Calu3 (cell line): Measurements from ENCODE around the gene ABCA7. TPM values are rescaled to one million over a fixed set of nuclear protein-coding genes. Genes with fewer than 3 reads are reported as not detected.

Source experiments
- BruUV-seq: library from RNA; stranded (reverse); fragments of 400-500 nt; replicated peaks from 2 replicates; lab custom pipeline; 2021; lab: Mats Ljungman, UMichigan
- CTCF ChIA-PET: fragments of 300-600 bp; sonication (Branson Sonifier 250); formaldehyde crosslinking; loops from one replicate; lab custom pipeline; 2022; ENCODE audit warnings: antibody characterized with exemption; lab: Charles Lee
- DNase-seq: peaks from one replicate; pipeline ENCODE4 v3.0.0; 2022
- H3K27ac Mint-ChIP-seq: one replicate; pipeline ENCODE4 v1.8.0; 2022; ENCODE audit warnings: mixed read lengths; ENCODE audit not compliant: unreplicated experiment
- H3K27me3 Mint-ChIP-seq: one replicate; pipeline ENCODE4 v1.8.0; 2022; ENCODE audit warnings: mixed read lengths; ENCODE audit not compliant: unreplicated experiment
- H3K36me3 Mint-ChIP-seq: one replicate; pipeline ENCODE4 v1.8.0; 2022; ENCODE audit warnings: mild to moderate bottlenecking, moderate library complexity, mixed read lengths; ENCODE audit not compliant: insufficient read depth, unreplicated experiment
- H3K4me1 Mint-ChIP-seq: one replicate; pipeline ENCODE4 v1.8.0; 2022; ENCODE audit warnings: mild to moderate bottlenecking, low read depth, mixed read lengths; ENCODE audit not compliant: unreplicated experiment
- H3K4me3 Mint-ChIP-seq: one replicate; pipeline ENCODE4 v1.8.0; 2022; ENCODE audit warnings: mild to moderate bottlenecking, low read depth, moderate library complexity, mixed read lengths; ENCODE audit not compliant: unreplicated experiment
- H3K9me3 Mint-ChIP-seq: one replicate; pipeline ENCODE4 v1.8.0; 2022; ENCODE audit warnings: low read depth, mixed read lengths; ENCODE audit not compliant: unreplicated experiment
- intact Hi-C: fragments of 100-400 bp; cut with micrococcal nuclease; formaldehyde crosslinking; loops from one replicate; pipeline ENCODE4 v1.10.0; 2022; ENCODE audit not compliant: unreplicated experiment
- total RNA-seq: library from RNA; stranded (reverse); gene quantifications from 2 replicates; pipeline ENCODE4 v1.2.3, GENCODE V29; 2022
- TF ChIP-seq, protein P1 (sequence below): fragments of 200-600 bp; IDR thresholded peaks from one replicate; pipeline ENCODE4 v1.8.0; 2022; ENCODE audit warnings: antibody characterized with exemption; ENCODE audit not compliant: unreplicated experiment

Gene ABCA7
- total RNA-seq, 1 experiment from 2014 or later, result 22.7 TPM

DNA sequence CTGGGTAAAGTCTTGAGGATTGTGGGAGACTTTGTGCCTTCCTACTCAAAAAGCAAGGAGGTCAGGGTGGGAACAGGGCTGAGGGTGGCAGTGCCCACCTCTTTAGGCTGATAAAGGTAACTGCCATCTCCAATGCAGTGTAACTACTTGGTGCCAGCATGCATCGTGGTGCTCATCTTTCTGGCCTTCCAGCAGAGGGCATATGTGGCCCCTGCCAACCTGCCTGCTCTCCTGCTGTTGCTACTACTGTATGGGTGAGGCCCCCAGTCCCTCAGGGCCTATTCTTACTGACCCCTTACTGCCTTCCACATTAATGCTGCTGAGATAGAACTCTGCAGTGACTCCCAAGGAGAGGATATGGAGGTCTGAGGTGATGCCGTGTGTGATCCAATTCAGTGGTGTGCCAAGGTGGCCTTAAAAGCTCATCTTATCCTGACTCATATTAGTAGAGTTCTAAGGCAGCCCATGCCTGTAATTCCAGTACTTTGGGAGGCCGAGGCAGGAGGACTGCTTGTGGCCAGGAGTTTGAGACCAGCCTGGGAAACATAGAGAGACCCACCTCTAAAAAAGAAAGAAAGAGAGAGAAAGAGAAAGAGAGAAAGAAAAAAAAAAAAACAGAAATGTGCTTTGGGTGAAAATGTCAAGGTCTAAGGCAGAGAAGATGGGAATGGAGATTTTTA, 17.4 kb downstream of the ABCA7 start:
- Mint-ChIP-seq H3K27ac (no peak overlapping the region), H3K27me3 (no peaks in the 10 kb centered on the region), H3K9me3 (no peaks in the 10 kb centered on the region), H3K36me3 (peaks cover 14% of the 10 kb centered on the region), H3K4me3 (no peak overlapping the region), H3K4me1 (peaks cover 8% of the 10 kb centered on the region)
- BruUV-seq, result no TSS peak
- TF ChIP-seq, protein P1, sequence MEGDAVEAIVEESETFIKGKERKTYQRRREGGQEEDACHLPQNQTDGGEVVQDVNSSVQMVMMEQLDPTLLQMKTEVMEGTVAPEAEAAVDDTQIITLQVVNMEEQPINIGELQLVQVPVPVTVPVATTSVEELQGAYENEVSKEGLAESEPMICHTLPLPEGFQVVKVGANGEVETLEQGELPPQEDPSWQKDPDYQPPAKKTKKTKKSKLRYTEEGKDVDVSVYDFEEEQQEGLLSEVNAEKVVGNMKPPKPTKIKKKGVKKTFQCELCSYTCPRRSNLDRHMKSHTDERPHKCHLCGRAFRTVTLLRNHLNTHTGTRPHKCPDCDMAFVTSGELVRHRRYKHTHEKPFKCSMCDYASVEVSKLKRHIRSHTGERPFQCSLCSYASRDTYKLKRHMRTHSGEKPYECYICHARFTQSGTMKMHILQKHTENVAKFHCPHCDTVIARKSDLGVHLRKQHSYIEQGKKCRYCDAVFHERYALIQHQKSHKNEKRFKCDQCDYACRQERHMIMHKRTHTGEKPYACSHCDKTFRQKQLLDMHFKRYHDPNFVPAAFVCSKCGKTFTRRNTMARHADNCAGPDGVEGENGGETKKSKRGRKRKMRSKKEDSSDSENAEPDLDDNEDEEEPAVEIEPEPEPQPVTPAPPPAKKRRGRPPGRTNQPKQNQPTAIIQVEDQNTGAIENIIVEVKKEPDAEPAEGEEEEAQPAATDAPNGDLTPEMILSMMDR, result no peak
- CTCF ChIA-PET, result no interaction called here
- intact Hi-C loops, result no loop called here
- DNase-seq, result peak; percentile 42

DNA sequence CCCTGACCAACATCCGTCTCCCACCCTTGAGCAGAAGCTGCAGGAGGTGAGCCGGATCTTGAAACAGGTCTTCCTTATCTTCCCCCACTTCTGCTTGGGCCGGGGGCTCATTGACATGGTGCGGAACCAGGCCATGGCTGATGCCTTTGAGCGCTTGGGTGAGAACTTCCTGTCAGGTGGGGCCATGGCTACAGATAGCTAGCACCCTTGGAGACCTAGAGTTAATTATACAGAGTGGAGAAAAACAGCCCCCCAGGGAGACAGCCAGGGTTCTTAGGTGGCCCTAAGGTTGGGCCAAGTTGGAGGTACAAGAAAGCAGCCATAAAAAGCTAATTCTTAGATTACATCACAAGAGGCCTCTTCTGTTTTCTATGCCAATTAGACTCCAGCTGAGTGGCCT, 18.2 kb downstream of the ABCA7 start:
- no peak for DNase-seq
- TF ChIP-seq, protein P1, result no peak
- CTCF ChIA-PET, result no interaction called here
- no peak overlapping the region for H3K4me3 Mint-ChIP-seq
- no TSS peak for BruUV-seq
- intact Hi-C loops, result no loop called here
- peaks cover 17% of the 10 kb centered on the region for H3K36me3 Mint-ChIP-seq
- no peaks in the 10 kb centered on the region for H3K27me3 Mint-ChIP-seq
- peaks cover 8% of the 10 kb centered on the region for H3K4me1 Mint-ChIP-seq
- H3K27ac Mint-ChIP-seq, result no peak overlapping the region
- H3K9me3 Mint-ChIP-seq, result no peaks in the 10 kb centered on the region

DNA sequence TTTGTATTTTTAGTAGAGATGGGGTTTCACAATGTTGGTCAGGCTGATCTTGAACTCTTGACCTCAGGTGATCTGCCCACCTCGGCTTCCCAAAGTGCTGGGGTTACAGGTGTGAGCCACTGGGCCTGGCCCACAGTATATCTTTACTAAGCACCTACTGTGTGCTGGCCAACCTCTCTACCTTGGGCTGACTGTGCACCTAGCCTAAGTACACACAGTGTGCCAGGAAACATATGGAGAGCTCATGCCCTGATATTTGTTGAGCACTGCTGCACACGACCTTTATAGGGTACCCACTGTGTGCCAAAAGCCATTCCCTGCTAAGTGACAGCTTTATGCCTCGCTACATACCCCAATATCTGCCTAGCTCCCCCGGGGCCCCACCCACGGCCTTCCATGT, 20.8 kb downstream of the ABCA7 start:
- Mint-ChIP-seq H3K36me3 (peaks cover 39% of the 10 kb centered on the region), H3K4me3 (no peak overlapping the region), H3K27ac (no peak overlapping the region), H3K27me3 (no peaks in the 10 kb centered on the region), H3K4me1 (peaks cover 16% of the 10 kb centered on the region), H3K9me3 (no peaks in the 10 kb centered on the region)
- intact Hi-C loops, result no loop called here
- BruUV-seq, result no TSS peak
- TF ChIP-seq, protein P1, result no peak
- CTCF ChIA-PET, result no interaction called here
- DNase-seq, result no peak

DNA sequence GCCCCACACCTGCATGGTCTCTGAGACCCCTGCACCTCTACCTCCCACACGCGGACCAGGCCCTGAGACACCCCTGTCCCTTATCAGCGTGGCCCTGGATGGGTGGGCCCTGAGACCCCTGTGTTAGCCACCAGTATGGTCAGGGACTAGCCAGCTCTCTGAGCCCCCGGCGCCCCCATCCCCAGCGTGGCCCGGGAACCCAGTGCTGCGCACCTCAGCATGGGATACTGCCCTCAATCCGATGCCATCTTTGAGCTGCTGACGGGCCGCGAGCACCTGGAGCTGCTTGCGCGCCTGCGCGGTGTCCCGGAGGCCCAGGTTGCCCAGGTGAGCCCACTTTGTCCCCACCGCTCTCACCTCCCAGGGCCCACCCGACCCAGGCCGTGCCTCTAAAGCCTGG, 22.1 kb downstream of the ABCA7 start:
- intact Hi-C loops, result no loop called here
- TF ChIP-seq, protein P1, result no peak
- Mint-ChIP-seq H3K4me3 (no peak overlapping the region), H3K27ac (no peak overlapping the region), H3K9me3 (no peaks in the 10 kb centered on the region), H3K4me1 (peaks cover 18% of the 10 kb centered on the region), H3K36me3 (peaks cover 44% of the 10 kb centered on the region), H3K27me3 (no peaks in the 10 kb centered on the region)
- DNase-seq, result no peak
- no TSS peak for BruUV-seq
- CTCF ChIA-PET, result interaction anchor here (0.7 kb wide), 1 partner anchor 347 kb away, joined by 11 read pairs; no protein-coding TSS in a partner anchor
